NCI-H82 treated with DMSO at 0.1 percent for 48 hours (cell line): ENCODE data around the gene BIK.

ENCODE experiments used
- DNase-seq: peaks from one replicate; lab custom pipeline; 2025; ENCODE audit not compliant: unreplicated experiment; lab: John Stamatoyannopoulos, UW

Gene BIK

GRCh38 chr22:43159484-43160178 is 49.1 kb downstream of the BIK start:
- no peak for DNase-seq

GRCh38 chr22:43160497-43161126 is 50.1 kb downstream of the BIK start:
- no peak for DNase-seq

DNA sequence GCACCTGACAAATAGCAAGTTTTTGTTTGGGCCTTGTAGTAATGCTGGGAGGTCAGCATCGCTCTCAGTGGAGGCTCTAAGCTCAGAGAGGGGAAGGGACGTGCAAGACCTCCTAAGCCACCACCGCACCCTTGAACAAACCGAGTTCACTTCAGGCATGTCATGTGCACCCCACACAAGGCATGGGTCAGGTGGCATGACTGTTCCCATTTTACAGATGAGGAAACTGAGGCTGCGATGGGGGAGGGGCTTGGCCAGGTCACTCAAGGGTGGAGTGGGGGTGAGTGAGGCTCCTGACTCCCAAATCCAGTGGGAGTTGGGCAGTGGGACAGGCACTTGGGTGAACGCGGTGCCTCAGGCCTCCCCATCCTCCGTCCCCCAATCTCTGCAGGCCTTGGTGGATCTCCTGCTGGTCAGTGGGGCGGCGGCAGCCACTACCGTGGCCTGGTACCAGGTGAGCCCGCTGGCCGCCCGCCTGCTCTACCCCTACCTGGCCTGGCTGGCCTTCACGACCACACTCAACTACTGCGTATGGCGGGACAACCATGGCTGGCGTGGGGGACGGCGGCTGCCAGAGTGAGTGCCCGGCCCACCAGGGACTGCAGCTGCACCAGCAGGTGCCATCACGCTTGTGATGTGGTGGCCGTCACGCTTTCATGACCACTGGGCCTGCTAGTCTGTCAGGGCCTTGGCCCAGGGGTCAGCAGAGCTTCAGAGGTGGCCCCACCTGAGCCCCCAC is 52.0 kb downstream of the BIK start:
- no peak for DNase-seq

DNA sequence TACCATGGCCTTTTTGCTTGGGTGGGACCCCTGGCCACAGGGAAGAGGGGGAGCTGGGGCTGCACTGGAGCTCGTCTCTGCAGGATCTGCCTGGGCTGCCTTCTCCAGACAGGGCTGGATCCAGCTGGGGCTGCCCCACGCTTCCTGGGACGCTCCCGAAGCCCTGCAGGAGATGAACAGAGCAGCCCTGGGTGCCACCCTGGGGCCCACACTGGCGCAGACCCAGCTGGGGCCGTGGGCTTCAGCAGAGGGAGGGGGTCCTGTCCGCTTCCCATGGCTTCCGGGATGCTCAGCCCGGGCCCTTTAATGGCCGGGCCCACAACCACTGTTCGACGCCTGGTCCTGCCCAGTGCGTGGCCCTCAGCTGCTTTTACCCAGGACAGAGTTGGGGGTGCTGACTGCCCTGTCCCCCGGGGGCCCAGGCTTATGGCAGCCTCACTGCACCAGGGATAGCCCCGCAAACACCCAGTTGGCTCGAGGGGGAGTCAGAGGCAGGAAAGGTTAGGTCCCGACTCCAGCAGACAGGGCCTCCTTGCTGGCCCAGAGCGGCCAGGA is 52.8 kb downstream of the BIK start:
- DNase-seq: no peak

DNA sequence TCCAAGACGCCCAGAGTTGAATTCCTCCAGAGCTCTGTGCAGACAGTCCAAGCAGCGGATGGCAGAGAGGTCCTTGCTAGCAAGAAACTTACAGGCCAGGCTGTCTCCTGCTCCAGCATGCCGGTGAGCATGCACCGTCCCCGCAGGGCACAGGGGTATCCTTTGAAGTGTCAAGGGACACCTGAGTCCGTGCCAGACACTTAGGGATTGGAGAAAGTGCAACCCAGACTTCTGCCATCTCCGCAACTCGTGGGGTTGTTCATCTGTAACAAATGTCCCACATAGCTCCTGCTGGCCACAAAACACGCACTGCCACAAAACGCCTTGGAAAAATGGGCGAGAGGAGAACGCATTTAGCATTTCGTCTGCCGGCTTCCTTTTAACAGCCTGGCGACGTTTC is 54.1 kb downstream of the BIK start:
- DNase-seq: no peak

DNA sequence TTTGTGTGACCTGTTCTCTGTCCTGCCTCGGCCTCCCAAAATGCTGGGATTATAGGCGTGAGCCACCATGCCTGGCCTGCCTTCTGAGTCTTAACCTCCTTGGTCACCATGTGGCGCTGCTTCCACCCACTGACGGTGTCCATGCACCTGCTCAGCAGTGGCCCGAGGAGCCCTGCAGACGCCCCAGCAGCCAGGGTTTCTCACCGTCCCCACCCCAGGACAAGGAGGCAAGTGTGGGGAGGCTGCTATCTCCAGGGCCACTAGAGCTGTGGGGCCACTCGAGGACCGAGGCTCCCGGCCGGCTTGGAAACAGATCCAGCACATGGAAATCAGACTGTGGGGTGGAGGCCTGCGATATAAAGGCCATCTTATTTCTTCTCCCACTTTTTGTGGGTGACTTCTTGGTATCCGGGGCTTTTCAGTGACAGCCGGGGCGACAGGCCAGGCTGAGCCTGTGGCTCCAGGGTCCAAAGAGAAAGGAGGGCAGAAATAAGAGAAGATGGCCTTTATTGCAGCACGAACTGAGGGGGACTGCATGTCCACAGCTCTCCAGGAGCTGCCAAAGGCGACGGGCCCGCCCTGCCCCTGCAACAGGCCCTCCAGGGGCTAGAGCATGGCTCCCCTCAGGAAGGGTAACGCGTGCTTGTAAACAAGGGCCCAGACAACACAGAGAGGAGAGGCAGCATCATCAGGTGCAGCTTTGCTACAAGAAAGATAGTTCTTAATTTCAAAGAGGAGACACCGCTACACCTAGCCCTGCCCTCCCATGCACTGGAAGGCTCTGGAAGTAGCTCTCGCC is 55.8 kb downstream of the BIK start:
- no peak for DNase-seq

DNA sequence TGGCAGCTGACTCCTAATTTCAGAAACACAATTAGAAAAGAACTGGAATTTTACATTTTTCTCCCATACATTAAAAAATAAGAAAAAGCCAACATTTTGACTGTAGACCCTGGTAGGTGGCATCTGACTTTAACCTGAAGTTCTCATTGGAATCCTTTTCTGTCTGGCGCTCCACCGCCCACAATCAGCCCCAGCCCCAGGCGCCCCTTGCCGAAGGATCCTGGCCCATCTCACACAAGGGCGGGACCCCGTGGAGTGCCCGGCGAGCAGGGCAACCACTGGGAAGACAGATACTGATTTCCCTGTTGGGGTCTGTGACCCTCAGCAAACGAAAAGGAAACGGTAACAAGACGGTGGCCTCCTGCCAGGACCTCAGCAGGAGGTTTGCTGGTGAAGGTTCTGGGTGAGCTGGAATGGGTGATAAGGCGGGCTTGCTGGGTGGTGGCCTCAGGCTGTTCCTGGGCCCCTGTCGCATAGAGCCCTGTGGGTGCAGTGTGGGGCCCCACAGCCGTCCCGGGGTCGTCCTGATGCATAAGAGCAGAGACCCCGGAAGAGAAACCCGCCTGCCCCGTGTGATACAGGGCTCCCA is 56.5 kb downstream of the BIK start:
- no peak for DNase-seq

DNA sequence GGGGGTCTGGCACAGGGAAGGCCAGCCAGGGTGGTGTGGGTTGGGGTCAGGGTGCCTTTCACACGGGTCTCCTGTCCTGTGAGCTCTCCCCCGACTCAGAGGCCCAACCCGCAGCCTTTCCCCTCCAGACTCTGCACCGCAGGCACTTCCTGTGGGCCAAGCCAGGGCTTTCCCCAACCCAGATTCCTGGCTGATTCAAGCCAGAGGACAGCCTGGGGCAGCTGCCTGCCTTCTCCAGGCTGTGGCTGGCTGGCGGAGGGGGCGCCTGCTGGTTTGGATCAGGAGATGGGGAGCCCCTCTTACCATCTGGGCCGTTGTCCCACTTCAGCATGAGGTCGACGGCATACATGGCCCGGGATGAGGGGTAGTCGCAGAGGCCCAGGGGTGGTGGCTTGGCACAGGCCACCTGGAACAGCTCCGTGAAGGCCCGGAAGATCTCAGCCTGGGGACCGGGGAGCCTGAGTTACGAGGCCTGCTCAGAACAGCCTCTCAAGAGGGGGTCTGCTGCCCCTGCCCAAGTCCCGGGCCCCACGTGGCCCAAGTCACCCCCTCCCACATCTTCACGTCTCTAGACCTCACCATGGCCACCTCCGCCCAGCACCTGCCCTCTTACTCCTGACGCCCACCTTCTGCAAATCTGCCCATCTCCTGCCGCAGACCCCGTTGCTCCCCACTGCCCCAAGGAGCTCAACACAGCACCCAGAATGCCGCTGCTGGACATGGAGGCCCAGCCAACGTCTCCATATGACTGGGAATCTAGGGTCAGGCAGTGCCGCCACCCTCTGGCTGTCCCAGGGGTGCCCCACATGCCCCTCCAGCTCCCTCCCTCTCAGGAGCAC is 58.1 kb downstream of the BIK start:
- no peak for DNase-seq

GRCh38 chr22:43169310-43170130 is 59.0 kb downstream of the BIK start:
- DNase-seq: no peak

GRCh38 chr22:43170131-43170480 is 59.6 kb downstream of the BIK start:
- DNase-seq: no peak

- no peak for DNase-seq
Observed at GRCh38 chr22:43171019-43171491, 60.5 kb downstream of the BIK start.

- DNase-seq: no peak
Observed at GRCh38 chr22:43171607-43172006, 61.1 kb downstream of the BIK start.

GRCh38 chr22:43172191-43172590 is 61.6 kb downstream of the BIK start:
- DNase-seq: no peak

DNA sequence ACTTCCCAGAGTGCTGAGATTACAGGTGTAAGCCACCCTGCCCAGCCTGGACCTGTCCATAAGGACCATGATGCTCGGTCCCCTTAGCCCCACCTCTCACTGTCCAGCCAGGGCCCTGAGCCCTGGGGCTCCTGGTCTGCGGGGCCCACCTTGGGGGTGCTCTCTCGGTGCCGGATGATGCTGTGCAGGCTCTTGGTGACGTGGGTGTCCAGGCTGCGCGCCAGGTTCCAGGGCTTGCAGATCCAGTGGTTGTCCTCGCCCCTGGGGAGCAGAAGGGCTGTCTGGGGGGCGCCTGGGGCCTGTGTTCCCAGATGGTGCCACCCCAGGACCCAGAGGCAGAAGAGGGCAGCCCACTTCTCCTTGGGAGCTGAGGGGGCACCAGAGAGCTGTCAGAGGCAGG is 63.0 kb downstream of the BIK start:
- no peak for DNase-seq

DNA sequence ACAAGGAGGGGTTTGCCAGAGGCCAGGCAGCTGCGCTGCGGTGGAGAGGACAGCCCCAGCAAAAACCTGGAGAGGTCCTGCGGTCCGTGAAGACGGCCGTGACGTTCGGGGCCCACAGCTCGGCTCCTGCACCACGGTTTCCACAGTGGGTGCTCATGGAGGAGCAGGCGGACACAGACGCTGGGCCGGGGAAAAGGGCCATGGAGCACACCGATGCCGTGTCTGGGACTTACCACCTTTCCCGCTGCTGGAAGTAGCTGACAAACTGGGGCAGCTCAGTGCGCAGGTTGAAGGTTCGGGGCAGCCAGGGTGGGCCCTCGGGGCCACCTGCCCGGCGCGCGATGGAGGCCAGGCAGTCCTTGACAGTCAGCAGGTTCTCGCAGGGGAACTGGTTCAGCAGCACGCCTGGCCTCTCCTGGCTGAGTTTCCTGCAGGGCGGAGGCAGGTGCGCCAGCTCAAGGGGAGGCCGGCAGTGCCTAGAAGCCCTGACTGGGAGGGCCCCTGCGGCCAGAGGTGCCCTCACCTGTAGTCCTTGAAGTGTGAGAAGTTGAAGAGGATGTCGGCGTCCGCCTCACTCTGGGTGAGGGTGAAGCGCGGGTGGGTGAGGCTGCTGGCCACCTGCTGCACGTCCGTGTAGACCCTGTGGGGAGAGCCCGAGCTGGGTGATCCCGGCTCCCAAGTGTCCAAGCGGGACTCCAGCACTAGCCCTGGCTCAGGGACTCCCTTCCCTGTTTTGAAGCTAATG is 63.6 kb downstream of the BIK start:
- DNase-seq: no peak

DNA sequence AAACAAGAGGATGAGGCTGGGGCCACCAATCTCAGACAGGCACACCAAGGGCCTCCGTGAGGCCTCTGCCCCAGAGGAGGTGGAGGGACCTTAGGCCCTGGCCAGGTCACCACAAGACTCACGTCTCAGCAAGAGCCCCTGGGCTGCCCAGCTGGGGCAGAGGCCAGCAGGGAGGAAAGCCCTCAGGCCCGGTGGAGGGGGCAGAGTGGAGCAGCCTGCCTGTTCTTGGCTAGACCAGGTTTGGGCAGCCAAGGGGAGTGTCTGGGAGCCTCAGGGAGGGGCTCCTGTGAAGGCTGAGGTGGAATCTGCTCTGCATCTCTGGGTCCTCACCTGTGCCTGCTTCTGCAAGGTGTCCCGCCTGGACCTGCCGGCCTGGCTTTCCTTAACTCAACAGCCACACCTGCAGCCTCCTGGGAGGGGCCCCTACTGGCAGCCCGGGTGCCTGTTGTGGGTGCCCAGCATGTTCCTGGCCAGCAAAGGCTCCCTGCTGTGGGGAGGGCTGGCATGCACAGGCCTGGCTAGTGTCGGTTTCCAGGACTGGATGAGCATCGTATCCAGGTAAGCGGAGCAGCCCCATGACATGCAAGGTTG is 64.5 kb downstream of the BIK start:
- no peak for DNase-seq

DNA sequence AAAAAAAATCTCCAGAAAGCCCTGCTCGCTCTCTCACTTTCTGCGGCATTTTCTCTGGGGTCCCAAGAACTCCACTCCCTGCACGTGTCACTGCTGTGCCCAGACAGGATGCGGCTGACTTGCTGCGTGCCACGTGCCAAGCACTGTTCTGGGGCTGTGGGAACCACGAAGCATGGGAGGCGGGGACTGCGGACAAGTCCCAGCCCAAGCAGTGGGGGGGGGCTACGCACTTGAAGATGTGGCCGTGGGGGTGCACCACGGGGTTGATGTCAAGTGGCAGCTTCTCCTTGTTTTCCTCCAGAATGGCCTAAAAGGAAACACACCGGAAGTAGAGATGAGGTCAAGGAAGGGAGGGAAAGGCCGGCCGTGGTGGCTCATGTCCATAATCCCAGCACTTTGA is 65.5 kb downstream of the BIK start:
- no peak for DNase-seq

DNA sequence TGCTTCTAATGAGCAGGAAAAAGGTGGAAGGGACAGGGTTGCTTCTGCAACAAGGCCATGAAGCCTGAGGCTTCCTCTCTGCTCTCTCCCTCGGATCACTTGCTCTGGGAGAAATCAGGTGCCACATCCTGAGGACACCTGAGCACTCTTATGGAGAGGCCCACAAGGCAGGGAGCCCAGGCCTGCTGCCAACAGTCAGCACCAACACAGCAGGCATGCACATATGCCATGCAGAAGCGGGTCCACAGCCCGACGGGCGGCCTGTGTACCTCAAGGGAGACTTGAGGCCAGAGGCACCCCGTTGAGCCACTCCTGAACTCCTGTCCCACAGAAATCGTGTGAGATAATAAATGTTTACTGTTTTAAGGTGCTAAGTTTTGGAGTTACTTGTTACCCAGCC is 66.9 kb downstream of the BIK start:
- no peak for DNase-seq
